ENCODE measurements around the gene ACTR1A. TPM values are rescaled to one million over a fixed set of nuclear protein-coding genes. Genes with fewer than 3 reads are reported as not detected.

The ACTR1A gene
- total RNA-seq, 1 experiment from 2014 or later: 93.6 TPM

GRCh38 chr10:102507521-102507920 is 5.0 kb upstream of the ACTR1A start (continued):
- TF ChIP-seq NFE2L1 (CRISPR knock-in tag; IDR thresholded peaks at IDR 0.05): no peak
- TF ChIP-seq, protein P1, sequence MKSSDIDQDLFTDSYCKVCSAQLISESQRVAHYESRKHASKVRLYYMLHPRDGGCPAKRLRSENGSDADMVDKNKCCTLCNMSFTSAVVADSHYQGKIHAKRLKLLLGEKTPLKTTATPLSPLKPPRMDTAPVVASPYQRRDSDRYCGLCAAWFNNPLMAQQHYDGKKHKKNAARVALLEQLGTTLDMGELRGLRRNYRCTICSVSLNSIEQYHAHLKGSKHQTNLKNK (CRISPR knock-in tag; IDR thresholded peaks at IDR 0.05): no peak
- TF ChIP-seq, protein P2, sequence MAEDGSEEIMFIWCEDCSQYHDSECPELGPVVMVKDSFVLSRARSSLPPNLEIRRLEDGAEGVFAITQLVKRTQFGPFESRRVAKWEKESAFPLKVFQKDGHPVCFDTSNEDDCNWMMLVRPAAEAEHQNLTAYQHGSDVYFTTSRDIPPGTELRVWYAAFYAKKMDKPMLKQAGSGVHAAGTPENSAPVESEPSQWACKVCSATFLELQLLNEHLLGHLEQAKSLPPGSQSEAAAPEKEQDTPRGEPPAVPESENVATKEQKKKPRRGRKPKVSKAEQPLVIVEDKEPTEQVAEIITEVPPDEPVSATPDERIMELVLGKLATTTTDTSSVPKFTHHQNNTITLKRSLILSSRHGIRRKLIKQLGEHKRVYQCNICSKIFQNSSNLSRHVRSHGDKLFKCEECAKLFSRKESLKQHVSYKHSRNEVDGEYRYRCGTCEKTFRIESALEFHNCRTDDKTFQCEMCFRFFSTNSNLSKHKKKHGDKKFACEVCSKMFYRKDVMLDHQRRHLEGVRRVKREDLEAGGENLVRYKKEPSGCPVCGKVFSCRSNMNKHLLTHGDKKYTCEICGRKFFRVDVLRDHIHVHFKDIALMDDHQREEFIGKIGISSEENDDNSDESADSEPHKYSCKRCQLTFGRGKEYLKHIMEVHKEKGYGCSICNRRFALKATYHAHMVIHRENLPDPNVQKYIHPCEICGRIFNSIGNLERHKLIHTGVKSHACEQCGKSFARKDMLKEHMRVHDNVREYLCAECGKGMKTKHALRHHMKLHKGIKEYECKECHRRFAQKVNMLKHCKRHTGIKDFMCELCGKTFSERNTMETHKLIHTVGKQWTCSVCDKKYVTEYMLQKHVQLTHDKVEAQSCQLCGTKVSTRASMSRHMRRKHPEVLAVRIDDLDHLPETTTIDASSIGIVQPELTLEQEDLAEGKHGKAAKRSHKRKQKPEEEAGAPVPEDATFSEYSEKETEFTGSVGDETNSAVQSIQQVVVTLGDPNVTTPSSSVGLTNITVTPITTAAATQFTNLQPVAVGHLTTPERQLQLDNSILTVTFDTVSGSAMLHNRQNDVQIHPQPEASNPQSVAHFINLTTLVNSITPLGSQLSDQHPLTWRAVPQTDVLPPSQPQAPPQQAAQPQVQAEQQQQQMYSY (CRISPR knock-in tag; IDR thresholded peaks at IDR 0.05): no peak

DNA sequence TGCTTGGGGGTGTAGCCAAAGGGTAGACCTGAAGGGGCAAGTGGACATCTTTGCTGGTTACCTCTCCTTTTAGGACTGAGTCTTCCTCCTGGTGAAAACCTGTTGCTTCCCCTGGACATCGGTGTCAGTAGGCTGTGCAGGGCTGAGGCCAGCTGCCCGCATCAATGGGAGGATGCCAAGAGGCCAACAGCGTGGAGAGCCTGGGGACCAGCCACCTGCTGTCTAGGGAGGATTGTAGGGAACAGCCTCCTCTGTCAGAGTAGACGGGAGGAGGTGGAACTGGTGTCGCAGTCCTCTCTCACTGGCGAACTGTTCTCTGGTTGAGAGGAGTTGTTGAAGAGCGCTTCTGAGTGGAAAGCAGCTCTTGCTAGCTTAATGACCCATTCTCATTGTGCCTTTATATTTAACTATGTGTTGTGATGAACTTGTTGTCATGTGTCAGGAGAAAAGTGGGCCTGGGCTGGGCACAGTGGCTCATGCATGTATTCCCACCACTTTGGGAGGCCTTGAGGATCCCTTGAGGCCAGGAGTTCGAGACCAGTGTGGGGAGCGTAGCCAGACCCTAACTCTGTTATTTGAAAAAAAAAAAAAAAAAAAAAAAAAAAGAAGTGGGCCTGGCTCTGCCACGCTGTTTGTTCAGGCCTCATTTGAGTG is 3.1 kb upstream of the ACTR1A start:
- peak overlapping the region; percentile 95 for H3K4me3 Mint-ChIP-seq

DNA sequence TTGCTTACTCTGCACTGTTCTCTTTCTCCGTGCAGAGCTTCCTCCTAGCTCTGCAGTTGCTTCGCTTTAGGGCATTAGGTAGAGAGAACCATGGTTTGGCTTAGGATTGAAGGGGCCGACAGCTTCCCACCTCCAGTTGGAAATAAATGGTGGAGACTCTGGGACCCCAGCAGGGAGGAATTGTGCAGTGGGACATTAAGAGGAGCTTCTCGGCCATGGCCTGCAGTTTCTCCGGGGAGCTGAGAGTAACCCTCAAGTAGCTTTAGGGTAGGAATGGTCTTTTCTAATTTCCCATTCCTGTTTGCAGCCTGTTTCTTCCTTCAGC is 2.4 kb upstream of the ACTR1A start:
- Mint-ChIP-seq H3K4me1 (peaks cover 8% of the 10 kb centered on the region; the same call in 1 of the 2 replicates), H3K27me3 (ENCODE audit: low read depth) (peaks cover 12% of the 10 kb centered on the region), H3K9me3 (no peaks in the 10 kb centered on the region), H3K27ac (no peak overlapping the region), H3K4me3 (peak overlapping the region; percentile 95), H3K36me3 (peaks cover 13% of the 10 kb centered on the region; the same call in 1 of the 2 replicates)
- TF ChIP-seq ZNF121 (CRISPR knock-in tag; IDR thresholded peaks at IDR 0.05) (no peak), ZNF425 (CRISPR knock-in tag; conservative IDR thresholded peaks at IDR 0.05) (no peak), ZNF423 (CRISPR knock-in tag; IDR thresholded peaks at IDR 0.05) (no peak), ZNF232 (CRISPR knock-in tag; IDR thresholded peaks at IDR 0.05) (no peak), ESRRA (CRISPR knock-in tag; IDR thresholded peaks at IDR 0.05; ENCODE audit: borderline replicate concordance) (no peak), ZNF138 (CRISPR knock-in tag; conservative IDR thresholded peaks at IDR 0.05) (no peak), SMAD3 (CRISPR knock-in tag; IDR thresholded peaks at IDR 0.05; ENCODE audit: borderline replicate concordance) (no peak), SMAD4 (CRISPR knock-in tag; IDR thresholded peaks at IDR 0.05) (no peak), ZNF416 (CRISPR knock-in tag; IDR thresholded peaks at IDR 0.05) (no peak), FOXK1 (CRISPR knock-in tag; IDR thresholded peaks at IDR 0.05) (no peak)
- TF ChIP-seq, protein P3, sequence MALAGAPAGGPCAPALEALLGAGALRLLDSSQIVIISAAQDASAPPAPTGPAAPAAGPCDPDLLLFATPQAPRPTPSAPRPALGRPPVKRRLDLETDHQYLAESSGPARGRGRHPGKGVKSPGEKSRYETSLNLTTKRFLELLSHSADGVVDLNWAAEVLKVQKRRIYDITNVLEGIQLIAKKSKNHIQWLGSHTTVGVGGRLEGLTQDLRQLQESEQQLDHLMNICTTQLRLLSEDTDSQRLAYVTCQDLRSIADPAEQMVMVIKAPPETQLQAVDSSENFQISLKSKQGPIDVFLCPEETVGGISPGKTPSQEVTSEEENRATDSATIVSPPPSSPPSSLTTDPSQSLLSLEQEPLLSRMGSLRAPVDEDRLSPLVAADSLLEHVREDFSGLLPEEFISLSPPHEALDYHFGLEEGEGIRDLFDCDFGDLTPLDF (CRISPR knock-in tag; IDR thresholded peaks at IDR 0.05): no peak
- ATAC-seq (no peak), DNase-seq (ENCODE audit: low spot score) (no peak)
- CTCF ChIA-PET: interaction anchor here (0.8 to 3.6 kb wide), 21 partner anchors 8 to 388 kb away, joined by 3 to 163 read pairs (median 8); partner anchors contain the start of genes C10orf95, FBXL15, NFKB2 and PSD
- POLR2A ChIA-PET: interaction anchor here (0.6 to 1.7 kb wide), 5 partner anchors 54 to 902 kb away, joined by 3 to 7 read pairs (median 3); partner anchors contain the start of genes ARL3 and CUEDC2

More for the DNA sequence above, 3.1 kb upstream of the ACTR1A start:
- DNase-seq (ENCODE audit: low spot score) (no peak), ATAC-seq (no peak)
- Mint-ChIP-seq H3K36me3 (peaks cover 13% of the 10 kb centered on the region; the same call in 1 of the 2 replicates), H3K27ac (no peak overlapping the region), H3K27me3 (ENCODE audit: low read depth) (peaks cover 12% of the 10 kb centered on the region), H3K4me1 (peaks cover 8% of the 10 kb centered on the region; the same call in 1 of the 2 replicates), H3K9me3 (no peaks in the 10 kb centered on the region)
- POLR2A ChIA-PET: interaction anchor here (1.5 to 1.7 kb wide), 2 partner anchors 78 to 208 kb away, joined by 4 to 7 read pairs; partner anchors contain the start of gene ARL3
- CTCF ChIA-PET: interaction anchor here (1.6 to 3.6 kb wide), 8 partner anchors 77 to 172 kb away, joined by 4 to 163 read pairs (median 10); partner anchors contain the start of gene FBXL15
- TF ChIP-seq GABPB1 (CRISPR knock-in tag; IDR thresholded peaks at IDR 0.05) (no peak), ZNF317 (CRISPR knock-in tag; IDR thresholded peaks at IDR 0.05; ENCODE audit: borderline replicate concordance, low read depth) (no peak), TEAD1 (CRISPR knock-in tag; IDR thresholded peaks at IDR 0.05) (no peak), ZNF232 (CRISPR knock-in tag; IDR thresholded peaks at IDR 0.05) (no peak), NR1H2 (CRISPR knock-in tag; IDR thresholded peaks at IDR 0.05) (no peak), ATF3 (CRISPR knock-in tag; conservative IDR thresholded peaks at IDR 0.05) (no peak)
- TF ChIP-seq, protein P4, sequence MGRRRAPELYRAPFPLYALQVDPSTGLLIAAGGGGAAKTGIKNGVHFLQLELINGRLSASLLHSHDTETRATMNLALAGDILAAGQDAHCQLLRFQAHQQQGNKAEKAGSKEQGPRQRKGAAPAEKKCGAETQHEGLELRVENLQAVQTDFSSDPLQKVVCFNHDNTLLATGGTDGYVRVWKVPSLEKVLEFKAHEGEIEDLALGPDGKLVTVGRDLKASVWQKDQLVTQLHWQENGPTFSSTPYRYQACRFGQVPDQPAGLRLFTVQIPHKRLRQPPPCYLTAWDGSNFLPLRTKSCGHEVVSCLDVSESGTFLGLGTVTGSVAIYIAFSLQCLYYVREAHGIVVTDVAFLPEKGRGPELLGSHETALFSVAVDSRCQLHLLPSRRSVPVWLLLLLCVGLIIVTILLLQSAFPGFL (CRISPR knock-in tag; IDR thresholded peaks at IDR 0.05; ENCODE audit: borderline replicate concordance): no peak
- TF ChIP-seq, protein P5, sequence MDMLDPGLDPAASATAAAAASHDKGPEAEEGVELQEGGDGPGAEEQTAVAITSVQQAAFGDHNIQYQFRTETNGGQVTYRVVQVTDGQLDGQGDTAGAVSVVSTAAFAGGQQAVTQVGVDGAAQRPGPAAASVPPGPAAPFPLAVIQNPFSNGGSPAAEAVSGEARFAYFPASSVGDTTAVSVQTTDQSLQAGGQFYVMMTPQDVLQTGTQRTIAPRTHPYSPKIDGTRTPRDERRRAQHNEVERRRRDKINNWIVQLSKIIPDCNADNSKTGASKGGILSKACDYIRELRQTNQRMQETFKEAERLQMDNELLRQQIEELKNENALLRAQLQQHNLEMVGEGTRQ (CRISPR knock-in tag; IDR thresholded peaks at IDR 0.05): no peak
